Keratinocyte (primary cell): ENCODE results near the gene OSBPL5. TPM values are rescaled to one million over a fixed set of nuclear protein-coding genes. Genes with fewer than 3 reads are reported as not detected.

Experiments
- DNase-seq: peaks from one replicate; pipeline ENCODE4 v3.0.0-alpha.2; 2011; ENCODE audit warnings: low read depth, missing footprints, low spot score
- FAIRE-seq: peaks from 2 replicates; lab custom pipeline; 2011; peaks lifted over from hg19 to GRCh38; lab: Jason Lieb, UNC
- H2AFZ ChIP-seq: 2 replicates; pipeline ENCODE4 v1.6.0; 2012; ENCODE audit warnings: low read length, control low read depth, inconsistent platforms; ENCODE audit not compliant: control insufficient read depth
- H3K27ac ChIP-seq: 2 replicates; pipeline ENCODE4 v1.5.1; 2011; ENCODE audit warnings: low read length; ENCODE audit not compliant: control insufficient read depth, insufficient read depth
- H3K27me3 ChIP-seq: 3 replicates; pipeline ENCODE4 v1.6.0; 2011; ENCODE audit warnings: low read length; ENCODE audit not compliant: control insufficient read depth, insufficient read depth; ENCODE audit errors: extremely low read depth
- H3K36me3 ChIP-seq, 2 experiments: 2 replicates in 1 of 2; 3 replicates in 1 of 2; pipeline ENCODE4 v1.5.1; 2011; ENCODE audit warnings: low read length in 2 of 2, mild to moderate bottlenecking in 1 of 2; ENCODE audit not compliant: control insufficient read depth in 2 of 2, insufficient read depth in 2 of 2; ENCODE audit errors: extremely low read depth in 1 of 2
- H3K4me1 ChIP-seq: 3 replicates; pipeline ENCODE4 v1.5.1; 2011; ENCODE audit warnings: low read length; ENCODE audit not compliant: control insufficient read depth, insufficient read depth; ENCODE audit errors: extremely low read depth
- H3K4me2 ChIP-seq: 3 replicates; pipeline ENCODE4 v1.6.0; 2011; ENCODE audit warnings: low read depth, low read length; ENCODE audit not compliant: control insufficient read depth, insufficient read depth; ENCODE audit errors: extremely low read depth
- H3K4me3 ChIP-seq, 3 experiments: fragments of 200-600 bp in 1 of 3; sonication (generic) in 1 of 3; 2 replicates in 2 of 3; 3 replicates in 1 of 3; pipeline ENCODE4 v1.5.1; 2011 to 2016; ENCODE audit warnings: low read length in 3 of 3, mild to moderate bottlenecking in 3 of 3, control low read depth in 2 of 3, inconsistent platforms in 1 of 3, low read depth in 1 of 3, mixed read lengths in 1 of 3, mixed run types in 1 of 3, moderate library complexity in 1 of 3; ENCODE audit not compliant: control insufficient read depth in 2 of 3, insufficient read depth in 2 of 3; ENCODE audit errors: extremely low read depth in 1 of 3
- H3K79me2 ChIP-seq: 2 replicates; pipeline ENCODE4 v1.6.0; 2012; ENCODE audit warnings: low read length; ENCODE audit not compliant: control insufficient read depth, insufficient read depth
- H3K9ac ChIP-seq: 3 replicates; pipeline ENCODE4 v1.6.0; 2011; ENCODE audit warnings: low read length; ENCODE audit not compliant: control insufficient read depth, insufficient read depth; ENCODE audit errors: extremely low read depth
- H3K9me1 ChIP-seq: 3 replicates; pipeline ENCODE4 v1.6.0; 2011; ENCODE audit warnings: low read length; ENCODE audit not compliant: control insufficient read depth, insufficient read depth; ENCODE audit errors: extremely low read depth
- H3K9me3 ChIP-seq: 2 replicates; pipeline ENCODE4 v1.5.1; 2012; ENCODE audit warnings: low read depth, low read length; ENCODE audit not compliant: control insufficient read depth
- H4K20me1 ChIP-seq: 3 replicates; pipeline ENCODE4 v1.6.0; 2011; ENCODE audit warnings: low read length; ENCODE audit not compliant: control insufficient read depth, insufficient read depth; ENCODE audit errors: extremely low read depth
- EZH2 ChIP-seq: IDR thresholded peaks from one replicate; pipeline ENCODE4 v1.6.1; 2012; ENCODE audit warnings: inconsistent platforms, mild to moderate bottlenecking, low read length, moderate library complexity
- dilution Hi-C: fragments of 300-500 bp; cut with MboI; formaldehyde crosslinking; loops from one replicate; pipeline ENCODE4 v1.7.0; 2020; ENCODE audit warnings: low sequenced_read_pairs; ENCODE audit not compliant: extremely low pct_ligation_motif_present
- polyA plus RNA-seq, 5 experiments: library from polyadenylated mRNA; depleted of rRNA in 3 of 5; stranded (reverse) in 3 of 5; stranded (forward) in 1 of 5; unstranded in 1 of 5; fragments of >200 nt; gene quantifications; 1 replicate in 1 of 5; 2 replicates in 3 of 5; 3 replicates in 1 of 5; pipeline versions ENCODE4 v1.2.1 to v1.2.3, GENCODE V29; 2011 to 2012; ENCODE audit warnings: missing spikeins in 2 of 5, low read depth in 1 of 5, low replicate concordance in 1 of 5
- TF ChIP-seq, protein P1 (sequence below), 3 experiments: IDR thresholded peaks in 1 of 3; conservative IDR thresholded peaks in 1 of 3; optimal IDR thresholded peaks in 1 of 3; 2 replicates in 2 of 3; 3 replicates in 1 of 3; pipeline versions ENCODE3 to v1.5.1; 2011; ENCODE audit warnings: low read length in 3 of 3, mild to moderate bottlenecking in 3 of 3, moderate library complexity in 2 of 3, control low read depth in 1 of 3, inconsistent platforms in 1 of 3; ENCODE audit not compliant: insufficient read depth in 2 of 3; ENCODE audit errors: extremely low read depth in 1 of 3

OSBPL5 gene
- polyA plus RNA-seq, 1 donor (not counting 4 experiments of a cell fraction or from before 2014, with no cell fraction given), result 3.0 TPM

DNA sequence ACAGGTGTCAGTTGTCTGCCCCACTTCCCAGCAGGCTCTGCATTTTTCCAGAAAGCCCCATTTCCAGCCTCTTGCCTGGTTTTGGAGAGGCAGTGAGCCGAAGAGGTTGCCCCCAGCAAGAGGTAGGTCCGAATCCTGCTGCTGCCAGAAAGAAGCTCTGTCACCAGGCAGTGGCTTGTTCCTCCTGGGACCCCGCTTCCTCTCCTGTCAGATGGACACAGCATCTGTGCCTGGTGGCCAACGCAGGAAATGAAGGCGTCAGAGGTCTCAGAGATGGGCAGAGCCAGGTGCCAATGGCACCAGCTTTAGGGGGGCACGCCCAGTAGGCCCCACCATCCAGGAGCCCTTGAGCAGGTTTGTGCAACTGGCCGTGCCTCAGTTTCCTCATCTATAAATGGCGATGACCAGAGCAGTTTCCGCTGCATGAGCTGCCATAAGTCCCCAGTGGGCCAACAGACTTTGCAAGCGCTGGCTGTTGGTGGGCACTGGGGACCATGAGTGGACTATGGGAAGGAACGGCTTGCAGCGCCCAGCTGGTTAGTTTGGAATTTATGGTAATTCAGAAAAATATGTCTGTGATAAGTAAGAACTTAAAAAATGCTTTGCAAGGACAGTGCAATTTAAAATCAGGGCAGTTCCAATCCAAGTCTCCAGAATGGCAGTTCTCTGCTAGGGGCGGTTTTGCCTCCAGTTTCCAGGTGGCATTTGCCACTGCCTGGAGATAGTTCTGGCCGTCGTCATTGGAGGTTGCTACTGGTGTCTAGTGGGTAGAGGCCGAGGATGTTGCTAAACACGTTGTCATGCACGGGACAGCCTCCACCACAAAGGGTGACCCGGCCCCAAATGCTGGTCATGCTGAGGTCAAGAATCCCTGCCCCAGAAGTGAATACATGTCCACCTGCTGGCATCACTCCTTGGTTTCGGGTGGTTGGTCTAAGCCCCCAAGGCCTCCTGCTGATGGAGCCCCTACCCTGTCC lies 2.3 kb upstream of the OSBPL5 start:
- Histone ChIP-seq H3K27ac (no peak overlapping the region), H3K79me2 (peaks cover 8% of the 10 kb centered on the region), H2AFZ (no peak overlapping the region), H3K9ac (no peak overlapping the region), H3K9me3 (no peaks in the 10 kb centered on the region), H3K4me2 (no peak overlapping the region), H3K36me3 (no peaks in the 10 kb centered on the region), H3K4me3 (no peak overlapping the region), H3K9me1 (no peaks in the 10 kb centered on the region), H3K4me1 (peaks cover 25% of the 10 kb centered on the region), H4K20me1 (no peaks in the 10 kb centered on the region), H3K27me3 (peaks cover 58% of the 10 kb centered on the region)
- no peak for TF ChIP-seq EZH2
- TF ChIP-seq, protein P1, sequence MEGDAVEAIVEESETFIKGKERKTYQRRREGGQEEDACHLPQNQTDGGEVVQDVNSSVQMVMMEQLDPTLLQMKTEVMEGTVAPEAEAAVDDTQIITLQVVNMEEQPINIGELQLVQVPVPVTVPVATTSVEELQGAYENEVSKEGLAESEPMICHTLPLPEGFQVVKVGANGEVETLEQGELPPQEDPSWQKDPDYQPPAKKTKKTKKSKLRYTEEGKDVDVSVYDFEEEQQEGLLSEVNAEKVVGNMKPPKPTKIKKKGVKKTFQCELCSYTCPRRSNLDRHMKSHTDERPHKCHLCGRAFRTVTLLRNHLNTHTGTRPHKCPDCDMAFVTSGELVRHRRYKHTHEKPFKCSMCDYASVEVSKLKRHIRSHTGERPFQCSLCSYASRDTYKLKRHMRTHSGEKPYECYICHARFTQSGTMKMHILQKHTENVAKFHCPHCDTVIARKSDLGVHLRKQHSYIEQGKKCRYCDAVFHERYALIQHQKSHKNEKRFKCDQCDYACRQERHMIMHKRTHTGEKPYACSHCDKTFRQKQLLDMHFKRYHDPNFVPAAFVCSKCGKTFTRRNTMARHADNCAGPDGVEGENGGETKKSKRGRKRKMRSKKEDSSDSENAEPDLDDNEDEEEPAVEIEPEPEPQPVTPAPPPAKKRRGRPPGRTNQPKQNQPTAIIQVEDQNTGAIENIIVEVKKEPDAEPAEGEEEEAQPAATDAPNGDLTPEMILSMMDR (optimal IDR thresholded peaks at IDR 0.05 in 1 of 3, IDR thresholded peaks at IDR 0.05 in 1 of 3, conservative IDR thresholded peaks at IDR 0.05 in 1 of 3; ENCODE audit: extremely low read depth in 1 of 3, insufficient read depth in 2 of 3, low read length in 3 of 3), result no peak
- DNase-seq (no peak), FAIRE-seq (no peak)
- dilution Hi-C loops, result no loop called here

DNA sequence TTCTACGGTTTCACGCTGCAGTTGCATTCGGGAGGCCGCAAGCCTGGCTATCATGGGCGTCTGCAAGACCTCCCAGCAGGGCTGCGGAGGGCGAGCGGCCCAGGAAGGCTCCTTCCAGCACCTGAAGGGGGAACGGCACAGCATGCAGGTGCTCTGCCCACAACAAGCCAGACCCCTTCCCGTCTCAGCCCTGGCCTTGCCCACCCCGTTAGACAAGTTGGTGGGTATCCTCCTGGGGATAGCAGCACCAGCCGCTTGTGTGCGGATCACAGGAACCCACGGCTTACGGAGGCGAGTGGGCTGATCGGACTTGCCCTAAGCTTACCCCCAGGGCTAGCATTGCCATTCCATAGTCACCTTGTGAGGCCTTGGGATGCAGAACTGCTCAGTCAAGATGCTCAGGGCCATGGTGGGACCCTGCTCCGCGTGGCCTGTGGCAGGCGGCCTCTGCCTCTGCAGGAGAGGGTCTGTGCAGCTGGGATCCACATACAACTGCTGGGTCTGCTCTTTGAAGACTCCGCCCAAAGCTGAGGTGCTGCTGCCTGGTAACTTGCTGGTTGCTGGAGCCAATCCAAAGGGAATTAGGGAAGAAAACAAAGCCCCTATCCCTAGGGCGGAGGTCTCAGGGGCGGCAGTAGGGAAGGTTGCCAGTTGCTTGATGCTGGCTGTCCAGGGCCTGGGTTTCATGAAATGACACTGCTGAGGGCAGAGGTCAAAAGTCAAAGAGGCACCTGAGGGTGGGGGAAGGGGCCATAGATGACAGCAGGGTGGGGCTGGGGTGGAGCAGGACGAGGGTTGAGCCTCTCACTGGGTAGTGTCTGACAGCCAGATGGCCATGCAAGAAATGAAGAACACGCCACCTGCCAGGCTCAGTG lies 1.4 kb upstream of the OSBPL5 start:
- no peak overlapping the region for H3K4me2 ChIP-seq
- peaks cover 3% of the 10 kb centered on the region for H4K20me1 ChIP-seq
- no peaks in the 10 kb centered on the region for H3K9me3 ChIP-seq
- no peaks in the 10 kb centered on the region for H3K36me3 ChIP-seq
- FAIRE-seq (no peak), DNase-seq (no peak)
- TF ChIP-seq EZH2, result no peak
- TF ChIP-seq, protein P1 (optimal IDR thresholded peaks at IDR 0.05 in 1 of 3, IDR thresholded peaks at IDR 0.05 in 1 of 3, conservative IDR thresholded peaks at IDR 0.05 in 1 of 3; ENCODE audit: extremely low read depth in 1 of 3, insufficient read depth in 2 of 3, low read length in 3 of 3), result no peak
- peaks cover 8% of the 10 kb centered on the region for H3K79me2 ChIP-seq
- no peak overlapping the region for H2AFZ ChIP-seq
- dilution Hi-C loops, result no loop called here
- peaks cover 52% of the 10 kb centered on the region for H3K27me3 ChIP-seq
- H3K9ac ChIP-seq, result no peak overlapping the region
- H3K9me1 ChIP-seq, result no peaks in the 10 kb centered on the region
- peaks cover 25% of the 10 kb centered on the region for H3K4me1 ChIP-seq
- no peak overlapping the region for H3K4me3 ChIP-seq
- no peak overlapping the region for H3K27ac ChIP-seq
